Transverse colon (tissue), 4 donors: ENCODE measurements around the gene KCNJ6.

Experiments
- CTCF ChIP-seq, 5 experiments: fragments of 200-600 bp in 3 of 5; fragments of 450-650 bp in 2 of 5; sonication (generic) in 3 of 5; IDR thresholded peaks; 1 replicate in 2 of 5; 2 replicates in 3 of 5; pipeline ENCODE4 v1.5.1; 2016 to 2017; ENCODE audit warnings: antibody characterized with exemption in 5 of 5, inconsistent platforms in 3 of 5, mild to moderate bottlenecking in 2 of 5, moderate library complexity in 1 of 5
- EP300 ChIP-seq: sonication (generic); formaldehyde crosslinking; IDR thresholded peaks from one replicate; pipeline ENCODE4 v1.6.1; 2017; ENCODE audit warnings: antibody characterized with exemption, low read depth
- POLR2A ChIP-seq: fragments of 450-650 bp; IDR thresholded peaks from one replicate; pipeline ENCODE4 v1.6.1; 2016; ENCODE audit warnings: antibody characterized with exemption, mild to moderate bottlenecking, moderate library complexity
- POLR2AphosphoS5 ChIP-seq, 3 donors: sonication (generic); formaldehyde crosslinking; IDR thresholded peaks; one replicate each; pipeline ENCODE4 v1.6.1; 2016; ENCODE audit warnings: antibody characterized with exemption in 3 of 3

DNA sequence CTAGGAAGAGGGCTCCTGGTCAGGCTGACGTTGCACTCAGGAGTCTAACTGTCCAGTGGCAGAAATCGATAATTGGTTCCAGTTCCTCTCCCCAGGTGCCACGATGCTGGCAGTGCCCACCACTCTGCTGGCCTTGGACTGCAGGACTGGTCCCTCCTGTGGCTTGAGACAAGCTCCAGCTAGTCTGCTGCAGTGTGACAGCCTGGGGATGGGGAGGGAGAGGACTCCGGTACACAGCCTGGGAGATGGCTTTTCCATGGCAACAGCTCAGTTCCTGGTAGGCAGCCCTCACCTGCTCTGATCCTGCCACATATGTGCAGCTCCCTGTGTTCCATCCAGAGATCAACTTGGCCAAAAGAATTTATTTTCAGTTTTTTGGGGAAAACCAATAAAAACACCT is 239.3 kb downstream of the KCNJ6 start:
- TF ChIP-seq CTCF (IDR thresholded peaks at IDR 0.05) (no peak), POLR2AphosphoS5 (IDR thresholded peaks at IDR 0.05) (no peak), POLR2A (no peak), EP300 (no peak)
